Thymus (tissue), 11 donors: Measurements from ENCODE around the gene HMMR. TPM values are rescaled to one million over a fixed set of nuclear protein-coding genes. Genes with fewer than 3 reads are reported as not detected.
"Not testable (repeated sequence)": the region's sequence is repeated elsewhere in the genome, so short reads cannot be mapped to it uniquely, and the experiment has no call there.

Source experiments
- DNase-seq, 9 donors: peaks; one replicate each; pipeline ENCODE4 v3.0.0-alpha.2; 2013; ENCODE audit warnings: low spot score in 9 of 9, low read depth in 6 of 9, missing footprints in 1 of 9
- H3K27ac ChIP-seq, 2 donors: one replicate each; pipeline ENCODE4 v1.5.1; 2013; ENCODE audit warnings: control low read depth in 1 of 2, low read depth in 1 of 2, low read length in 1 of 2, mild to moderate bottlenecking in 1 of 2, moderate library complexity in 1 of 2
- H3K27me3 ChIP-seq, 2 donors: one replicate each; pipeline ENCODE4 v1.5.1; 2013; ENCODE audit warnings: low read length in 1 of 2; ENCODE audit not compliant: control insufficient read depth in 2 of 2, insufficient read depth in 1 of 2
- H3K36me3 ChIP-seq, 2 donors: one replicate each; pipeline ENCODE4 v1.5.1; 2013; ENCODE audit warnings: low read length in 1 of 2, mild to moderate bottlenecking in 1 of 2, moderate library complexity in 1 of 2; ENCODE audit not compliant: control insufficient read depth in 2 of 2, insufficient read depth in 2 of 2
- H3K4me1 ChIP-seq, 2 donors: one replicate each; pipeline ENCODE4 v1.5.1; 2013; ENCODE audit warnings: low read length in 2 of 2; ENCODE audit not compliant: control insufficient read depth in 2 of 2, insufficient read depth in 2 of 2
- H3K4me3 ChIP-seq, 2 donors: one replicate each; pipeline ENCODE4 v1.5.1; 2013; ENCODE audit warnings: low read length in 2 of 2, control low read depth in 1 of 2, mild to moderate bottlenecking in 1 of 2
- H3K9me3 ChIP-seq, 2 donors: one replicate each; pipeline ENCODE4 v1.5.1; 2013; ENCODE audit warnings: low read length in 1 of 2, mild to moderate bottlenecking in 1 of 2; ENCODE audit not compliant: control insufficient read depth in 2 of 2, insufficient read depth in 1 of 2
- WGBS: extraction: QIAGEN DNeasy Blood & Tissue Kit; methylation state at CpG from one replicate; pipeline ENCODE4 v1.1.7; 2013; 5-methylcytosine and 5-hydroxymethylcytosine counted together
- polyA plus RNA-seq: library from polyadenylated mRNA; stranded (reverse); fragments of 200-250 nt; gene quantifications from one replicate; pipeline ENCODE4 v1.2.3, GENCODE V29; 2013
- total RNA-seq: library from RNA; stranded (reverse); fragments of 120-200 nt; gene quantifications from one replicate; pipeline ENCODE4 v1.2.4, GENCODE V29; 2013
- donor health status: healthy.

The HMMR gene
- total and polyA plus RNA-seq, 2 donors: 6.2 to 54.9 TPM

GRCh38 chr5:163535290-163535689 lies 74.9 kb downstream of the HMMR start:
- no peak for DNase-seq
- Histone ChIP-seq H3K4me3 (no peak overlapping the region), H3K27me3 (no peaks in the 10 kb centered on the region), H3K36me3 (no peaks in the 10 kb centered on the region), H3K27ac (no peak overlapping the region), H3K9me3 (no peaks in the 10 kb centered on the region), H3K4me1 (no peaks in the 10 kb centered on the region)
- 52% methylated on average over 3 of the region's 3 CpGs for WGBS

GRCh38 chr5:163536442-163536841 lies 76.0 kb downstream of the HMMR start:
- not testable (repeated sequence) for H3K4me1 ChIP-seq, H3K27me3 ChIP-seq, H3K36me3 ChIP-seq, H3K27ac ChIP-seq, H3K4me3 ChIP-seq, DNase-seq, H3K9me3 ChIP-seq
- WGBS: 98% methylated on average over 3 of the region's 3 CpGs

GRCh38 chr5:163540696-163541095 lies 80.3 kb downstream of the HMMR start:
- H3K36me3 ChIP-seq: no peaks in the 10 kb centered on the region
- no peaks in the 10 kb centered on the region for H3K4me1 ChIP-seq
- DNase-seq: no peak
- H3K9me3 ChIP-seq: no peaks in the 10 kb centered on the region
- 96% methylated on average over 1 of the region's 1 CpG for WGBS
- no peak overlapping the region for H3K27ac ChIP-seq
- H3K27me3 ChIP-seq: no peaks in the 10 kb centered on the region
- no peak overlapping the region for H3K4me3 ChIP-seq

Other genes starting within 250 kb of the HMMR start
- gene CCNG1, start 23.0 kb upstream of the HMMR start, total RNA-seq: 107 TPM
- 150 TPM for gene CCNG1, start 23.0 kb upstream of the HMMR start, polyA plus RNA-seq
- 39.0 TPM for gene NUDCD2, start 530 bp upstream of the HMMR start, total RNA-seq
- 14.9 TPM for gene NUDCD2, start 530 bp upstream of the HMMR start, polyA plus RNA-seq
- gene MAT2B, start 45.0 kb downstream of the HMMR start, total RNA-seq: 59.9 TPM
- 133 TPM for gene MAT2B, start 45.0 kb downstream of the HMMR start, polyA plus RNA-seq